Mesothelial cell of epicardium (in vitro differentiated cells): ENCODE data around the gene HEPHL1. TPM values are rescaled to one million over a fixed set of nuclear protein-coding genes. Genes with fewer than 3 reads are reported as not detected.
"Not testable (repeated sequence)": the region's sequence is repeated elsewhere in the genome, so short reads cannot be mapped to it uniquely, and the experiment has no call there.

ENCODE experiments used
- DNase-seq, 2 experiments: peaks; one replicate each; pipeline ENCODE4 v3.0.0; 2021; ENCODE audit warnings: low spot score in 2 of 2; ENCODE audit not compliant: unreplicated experiment in 2 of 2
- H3K27ac Mint-ChIP-seq: 2 replicates; pipeline ENCODE4 v1.8.0; 2021; ENCODE audit warnings: mixed read lengths
- H3K27me3 Mint-ChIP-seq: 2 replicates; pipeline ENCODE4 v1.8.0; 2021; ENCODE audit warnings: low read depth, mixed read lengths
- H3K36me3 Mint-ChIP-seq: 2 replicates; pipeline ENCODE4 v1.8.0; 2021; ENCODE audit warnings: mixed read lengths
- H3K4me1 Mint-ChIP-seq: 2 replicates; pipeline ENCODE4 v1.8.0; 2021; ENCODE audit warnings: mixed read lengths
- H3K4me3 Mint-ChIP-seq: 2 replicates; pipeline ENCODE4 v1.8.0; 2021; ENCODE audit warnings: mild to moderate bottlenecking, moderate library complexity, mixed read lengths
- H3K9me3 Mint-ChIP-seq: 2 replicates; pipeline ENCODE4 v1.8.0; 2021; ENCODE audit warnings: mixed read lengths
- total RNA-seq: library from RNA; stranded (reverse); gene quantifications from 3 replicates; pipeline ENCODE4 v1.2.1, GENCODE V29; 2021
- TF ChIP-seq, protein P1 (sequence below): fragments of 200-600 bp; sonication (generic); IDR thresholded peaks from one replicate; pipeline ENCODE4 v1.5.0; 2021; ENCODE audit warnings: antibody characterized with exemption; ENCODE audit not compliant: unreplicated experiment

Gene HEPHL1
- total RNA-seq: not detected in 3 replicates

DNA sequence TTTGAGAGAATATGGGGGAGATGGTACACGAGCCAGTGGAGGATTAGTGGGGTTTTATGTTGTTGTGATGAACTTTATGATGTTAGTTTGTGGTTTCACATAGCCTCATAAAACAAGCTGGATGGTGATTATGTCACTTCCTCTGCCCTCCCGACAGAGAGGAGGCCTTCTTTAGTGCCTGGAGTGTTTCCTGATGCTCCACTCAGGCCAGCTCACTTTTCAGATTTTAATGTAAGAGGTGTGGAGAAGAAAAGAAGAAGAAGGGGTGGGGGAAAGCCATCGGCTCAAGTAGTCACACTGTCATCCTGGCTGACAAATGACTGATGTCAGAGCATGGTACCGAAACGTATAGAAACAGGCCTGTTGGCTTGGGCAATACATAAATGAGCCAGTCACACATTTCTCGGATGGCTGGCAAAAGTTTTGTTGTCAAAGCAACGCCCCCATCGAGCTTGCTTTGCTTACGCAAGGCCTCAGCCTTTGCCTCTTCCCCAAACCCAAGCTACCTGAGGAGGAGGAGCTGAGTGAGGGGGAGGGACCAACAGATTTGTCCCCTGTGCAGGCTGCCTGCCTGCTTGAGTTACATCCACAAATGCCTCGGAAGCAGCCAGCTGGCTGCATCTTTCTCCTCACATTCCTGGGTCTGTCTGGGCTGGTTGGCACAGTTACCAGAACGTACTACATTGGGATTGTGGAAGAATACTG lies at the start of gene HEPHL1:
Gene HEPHL1, plus strand, starts transcription at position 578 of the 705 bp plus-strand sequence. Its CDS starts 15 bp downstream, at position 593.
- Mint-ChIP-seq H3K4me3 (no peak within 1 kb of the TSS), H3K4me1 (peaks cover 6% of the 10 kb centered on the region), H3K9me3 (peaks cover 6% of the 10 kb centered on the region), H3K27me3 (peaks cover 4% of the 10 kb centered on the region), H3K36me3 (peaks cover 2% of the 10 kb centered on the region), H3K27ac (no peak within 1 kb of the TSS)
- TF ChIP-seq, protein P1, sequence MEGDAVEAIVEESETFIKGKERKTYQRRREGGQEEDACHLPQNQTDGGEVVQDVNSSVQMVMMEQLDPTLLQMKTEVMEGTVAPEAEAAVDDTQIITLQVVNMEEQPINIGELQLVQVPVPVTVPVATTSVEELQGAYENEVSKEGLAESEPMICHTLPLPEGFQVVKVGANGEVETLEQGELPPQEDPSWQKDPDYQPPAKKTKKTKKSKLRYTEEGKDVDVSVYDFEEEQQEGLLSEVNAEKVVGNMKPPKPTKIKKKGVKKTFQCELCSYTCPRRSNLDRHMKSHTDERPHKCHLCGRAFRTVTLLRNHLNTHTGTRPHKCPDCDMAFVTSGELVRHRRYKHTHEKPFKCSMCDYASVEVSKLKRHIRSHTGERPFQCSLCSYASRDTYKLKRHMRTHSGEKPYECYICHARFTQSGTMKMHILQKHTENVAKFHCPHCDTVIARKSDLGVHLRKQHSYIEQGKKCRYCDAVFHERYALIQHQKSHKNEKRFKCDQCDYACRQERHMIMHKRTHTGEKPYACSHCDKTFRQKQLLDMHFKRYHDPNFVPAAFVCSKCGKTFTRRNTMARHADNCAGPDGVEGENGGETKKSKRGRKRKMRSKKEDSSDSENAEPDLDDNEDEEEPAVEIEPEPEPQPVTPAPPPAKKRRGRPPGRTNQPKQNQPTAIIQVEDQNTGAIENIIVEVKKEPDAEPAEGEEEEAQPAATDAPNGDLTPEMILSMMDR: no peak
- DNase-seq: no peak

DNA sequence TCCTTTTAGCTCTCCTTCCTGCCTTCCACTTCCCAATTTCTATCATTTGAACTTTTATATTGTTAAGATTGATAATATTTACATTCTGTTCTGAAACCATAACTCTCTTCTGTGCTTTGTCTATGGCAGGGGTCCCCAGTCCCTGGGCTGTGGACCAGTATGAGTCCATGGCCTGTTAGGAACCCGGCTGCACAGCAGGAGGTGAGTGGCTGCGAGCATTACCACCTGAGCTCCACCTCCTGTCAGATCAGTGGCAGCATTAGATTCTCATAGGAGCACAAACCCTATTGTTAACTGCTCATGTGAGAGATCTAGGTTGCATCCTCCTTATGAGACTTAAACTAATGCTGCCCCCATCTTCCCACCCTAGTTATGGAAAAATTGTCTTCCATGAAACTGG lies 48.4 kb upstream of the HEPHL1 start:
- Mint-ChIP-seq H3K36me3 (no peaks in the 10 kb centered on the region), H3K9me3 (peaks cover 17% of the 10 kb centered on the region), H3K27ac (no peak overlapping the region), H3K4me3 (no peak overlapping the region), H3K27me3 (peaks cover 23% of the 10 kb centered on the region), H3K4me1 (peaks cover 8% of the 10 kb centered on the region)
- TF ChIP-seq, protein P1: no peak
- no peak for DNase-seq

DNA sequence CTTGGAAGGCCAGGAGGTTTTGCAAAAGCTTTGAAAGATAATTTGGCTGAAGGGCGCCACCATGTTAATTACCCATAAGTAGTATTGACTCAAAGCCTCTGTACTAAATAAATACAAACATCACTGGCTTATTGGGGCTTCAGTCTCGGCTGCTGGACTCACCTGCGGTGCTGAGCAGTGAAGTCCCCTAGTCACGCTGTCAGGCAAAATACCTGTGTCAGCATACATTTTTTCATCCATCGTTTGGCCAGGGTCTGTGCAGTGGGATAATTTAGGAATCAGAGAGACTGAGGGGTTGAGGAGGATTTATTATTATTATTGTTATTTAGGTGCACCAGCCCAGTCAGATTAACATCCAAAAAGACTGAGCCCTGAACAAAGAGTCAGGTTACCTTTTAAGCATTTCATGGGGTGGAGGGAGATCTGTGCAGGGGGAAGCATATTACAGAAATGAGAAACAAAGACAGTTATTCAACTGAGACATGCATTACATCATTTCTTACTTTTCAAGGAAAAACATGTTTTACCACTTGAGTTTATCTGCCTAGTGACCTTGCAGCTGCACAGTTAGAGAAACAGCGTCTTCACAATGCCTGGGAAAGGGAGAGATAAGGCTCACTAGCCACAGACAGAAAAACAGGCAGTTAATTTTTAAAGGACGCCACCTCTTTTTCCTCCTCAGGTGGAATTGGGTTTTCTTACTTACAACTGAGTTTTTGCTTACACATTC lies 47.7 kb upstream of the HEPHL1 start:
- H3K4me1 Mint-ChIP-seq, H3K4me3 Mint-ChIP-seq, DNase-seq, H3K27ac Mint-ChIP-seq, H3K36me3 Mint-ChIP-seq: not testable (repeated sequence)
- peaks cover 20% of the 10 kb centered on the region for H3K9me3 Mint-ChIP-seq
- peaks cover 19% of the 10 kb centered on the region for H3K27me3 Mint-ChIP-seq

DNA sequence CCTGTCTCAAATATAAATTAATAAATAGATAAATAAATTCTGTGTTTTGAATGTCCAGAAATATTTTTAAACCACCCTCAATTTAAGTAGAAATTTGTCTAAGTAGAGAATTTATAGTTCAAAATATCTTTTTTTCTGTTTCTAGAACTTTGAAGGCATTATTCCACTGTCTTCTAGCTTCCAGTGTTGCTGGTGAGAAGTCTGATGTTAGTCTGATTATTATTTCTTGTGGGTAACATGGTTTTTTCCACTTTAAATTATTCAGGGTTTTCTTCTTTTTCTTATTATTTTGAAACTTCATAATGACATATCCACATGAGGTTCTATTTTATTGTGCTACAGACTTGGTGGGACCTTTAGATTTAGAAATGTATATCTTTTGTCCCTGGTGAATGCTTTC lies 46.4 kb upstream of the HEPHL1 start:
- peaks cover 8% of the 10 kb centered on the region for H3K4me1 Mint-ChIP-seq
- DNase-seq: no peak
- peaks cover 29% of the 10 kb centered on the region for H3K9me3 Mint-ChIP-seq
- no peak overlapping the region for H3K4me3 Mint-ChIP-seq
- no peak overlapping the region for H3K27ac Mint-ChIP-seq
- no peaks in the 10 kb centered on the region for H3K36me3 Mint-ChIP-seq
- H3K27me3 Mint-ChIP-seq: peaks cover 20% of the 10 kb centered on the region
- TF ChIP-seq, protein P1: no peak

DNA sequence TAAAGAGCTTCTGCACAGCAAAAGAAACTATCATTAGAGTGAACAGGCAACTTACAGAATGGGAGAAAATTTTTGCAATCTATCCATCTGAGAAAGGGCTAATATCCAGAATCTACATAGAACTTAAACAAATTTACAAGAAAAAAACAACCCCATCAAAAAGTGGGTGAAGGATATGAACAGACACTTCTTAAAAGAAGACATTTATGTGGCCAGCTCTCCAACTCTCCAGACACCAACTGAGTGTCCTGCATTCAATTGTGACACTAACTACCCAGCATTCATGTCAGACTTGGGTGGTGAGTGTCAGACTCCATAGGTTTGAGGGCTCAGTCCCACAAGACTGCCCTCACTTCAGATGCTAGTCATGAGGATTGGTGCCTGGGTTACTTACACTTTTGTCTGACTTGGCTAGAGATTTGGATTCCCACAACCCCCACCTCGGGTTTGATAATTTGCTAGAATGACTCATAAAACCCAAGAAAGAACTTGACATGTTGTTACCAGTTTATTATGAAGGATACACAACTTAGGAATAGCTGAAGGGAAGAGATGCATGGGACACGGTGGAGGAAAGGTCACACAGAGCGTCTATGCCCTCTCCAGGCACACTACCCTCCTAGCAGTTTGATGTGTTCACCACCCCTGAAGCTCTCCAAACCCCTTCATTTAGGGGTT lies 44.4 kb upstream of the HEPHL1 start:
- H3K36me3 Mint-ChIP-seq, H3K4me1 Mint-ChIP-seq, DNase-seq, H3K4me3 Mint-ChIP-seq, H3K27ac Mint-ChIP-seq: not testable (repeated sequence)
- Mint-ChIP-seq H3K27me3 (peaks cover 20% of the 10 kb centered on the region), H3K9me3 (peaks cover 29% of the 10 kb centered on the region)

GRCh38 chr11:93983542-93984195 lies 37.5 kb upstream of the HEPHL1 start:
- H3K27ac Mint-ChIP-seq: no peak overlapping the region
- peaks cover 7% of the 10 kb centered on the region for H3K4me1 Mint-ChIP-seq
- no peaks in the 10 kb centered on the region for H3K36me3 Mint-ChIP-seq
- TF ChIP-seq, protein P1: no peak
- H3K4me3 Mint-ChIP-seq: no peak overlapping the region
- peaks cover 9% of the 10 kb centered on the region for H3K9me3 Mint-ChIP-seq
- no peak for DNase-seq
- peaks cover 19% of the 10 kb centered on the region for H3K27me3 Mint-ChIP-seq
